K562 (cell line): Measurements from ENCODE around the gene DCLK3. TPM values are rescaled to one million over a fixed set of nuclear protein-coding genes. Genes with fewer than 3 reads are reported as not detected.

Source experiments
- ATAC-seq: fragments of 200-7000 bp; cut with Tn5 transposase; 3 replicates; pipeline ENCODE4 v1.9.1; 2020; ENCODE audit warnings: moderate library complexity
- BruUV-seq: library from RNA; stranded (reverse); fragments of 400-500 nt; replicated peaks from 2 replicates; lab custom pipeline; 2021; lab: Mats Ljungman, UMichigan
- CTCF ChIA-PET: fragments of 300-600 bp; formaldehyde crosslinking; extraction: SDS; loops from one replicate; lab custom pipeline; 2021; ENCODE audit warnings: low intra/inter-chr PET ratio; lab: Yijun Ruan, JAX
- POLR2A ChIA-PET: fragments of 300-600, 350-650 bp; sonication (Branson Sonifier 250); formaldehyde crosslinking; extraction: SDS; loops from one replicate; lab custom pipeline; 2021; ENCODE audit warnings: antibody characterized with exemption, inconsistent platforms; lab: Yijun Ruan, JAX
- DNase-seq, 4 experiments: peaks; one replicate each; pipeline versions ENCODE4 v3.0.0 to v3.0.0-alpha.2; 2011 to 2018; ENCODE audit warnings: low spot score in 3 of 4, mixed read lengths in 3 of 4; ENCODE audit errors: extremely low read depth in 1 of 4
- FAIRE-seq: peaks from 2 replicates; lab custom pipeline; 2011; peaks lifted over from hg19 to GRCh38; lab: Jason Lieb, UNC
- H2AFZ ChIP-seq: 2 replicates; pipeline ENCODE4 v1.6.0; 2011; ENCODE audit warnings: low read depth, low read length, control low read depth, inconsistent platforms
- H3K27ac ChIP-seq: fragments of 200-600 bp; 3 replicates; pipeline ENCODE4 v1.8.0; 2011; ENCODE audit warnings: low read depth, mild to moderate bottlenecking, control low read depth, inconsistent platforms, low read length, moderate library complexity, mixed read lengths; ENCODE audit errors: extremely low read depth
- H3K27me3 ChIP-seq, 2 experiments: fragments of 300-600 bp in 1 of 2; 2 replicates in 1 of 2; 3 replicates in 1 of 2; pipeline versions ENCODE4 v1.6.0 to v1.8.0; 2011; ENCODE audit warnings: inconsistent platforms in 2 of 2, low read length in 2 of 2, mild to moderate bottlenecking in 1 of 2, mixed read lengths in 1 of 2, moderate library complexity in 1 of 2; ENCODE audit not compliant: control insufficient read depth in 2 of 2, insufficient read depth in 2 of 2
- H3K36me3 ChIP-seq: fragments of 300-600 bp; 3 replicates; pipeline ENCODE4 v1.8.0; 2011; ENCODE audit warnings: mild to moderate bottlenecking, low read length, inconsistent platforms; ENCODE audit not compliant: control insufficient read depth, insufficient read depth
- H3K4me1 ChIP-seq, 2 experiments: fragments of 200-600 bp in 1 of 2; replicated peaks in 1 of 2; 2 replicates in 1 of 2; 3 replicates in 1 of 2; pipeline versions ENCODE4 v1.5.1 to v1.8.0; 2011; ENCODE audit warnings: inconsistent platforms in 2 of 2, low read length in 2 of 2, mild to moderate bottlenecking in 1 of 2, mixed read lengths in 1 of 2, moderate library complexity in 1 of 2; ENCODE audit not compliant: control insufficient read depth in 2 of 2, insufficient read depth in 2 of 2
- H3K4me2 ChIP-seq: 2 replicates; pipeline ENCODE4 v1.6.1; 2011; ENCODE audit warnings: low read length, control low read depth, inconsistent platforms, mixed read lengths; ENCODE audit not compliant: insufficient read depth
- H3K4me3 ChIP-seq: fragments of 200-600 bp; sonication (generic), shearing (Covaris generic); 2 replicates; pipeline ENCODE4 v1.5.1; 2016; ENCODE audit warnings: control low read depth, inconsistent platforms
- H3K79me2 ChIP-seq: fragments of 200-600 bp; 3 replicates; pipeline ENCODE4 v1.8.0; 2011; ENCODE audit warnings: low read length, inconsistent platforms; ENCODE audit not compliant: control insufficient read depth, insufficient read depth
- H3K9ac ChIP-seq, 2 experiments: 2 replicates each; pipeline versions ENCODE4 v1.6.0 to v1.6.1; 2011; ENCODE audit warnings: low read depth in 2 of 2, low read length in 2 of 2, control low read depth in 1 of 2, inconsistent platforms in 1 of 2, mild to moderate bottlenecking in 1 of 2, mixed read lengths in 1 of 2; ENCODE audit not compliant: insufficient read depth in 1 of 2
- H3K9me1 ChIP-seq: one replicate; pipeline ENCODE4 v1.6.0; 2011; ENCODE audit warnings: inconsistent platforms, mild to moderate bottlenecking, low read length, moderate library complexity; ENCODE audit not compliant: control insufficient read depth, insufficient read depth
- H3K9me3 ChIP-seq: replicated peaks from 2 replicates; pipeline ENCODE4 v1.5.1; 2011; ENCODE audit warnings: low read depth, low read length, inconsistent platforms; ENCODE audit not compliant: control insufficient read depth, insufficient read depth
- H4K20me1 ChIP-seq: replicated peaks from 2 replicates; pipeline ENCODE4 v1.6.1; 2011; ENCODE audit warnings: low read length, inconsistent platforms, mixed read lengths; ENCODE audit not compliant: control insufficient read depth, insufficient read depth
- CBFA2T3 ChIP-seq: fragments of 450-650 bp; IDR thresholded peaks from 2 replicates; pipeline ENCODE4 v1.6.1; 2017
- CEBPG ChIP-seq, 3 experiments: fragments of 200-800 bp in 1 of 3; sonication (Bioruptor generic) in 1 of 3; sonication (generic) in 1 of 3; formaldehyde crosslinking in 1 of 3; IDR thresholded peaks in 2 of 3; conservative IDR thresholded peaks in 1 of 3; 2 replicates each; pipeline versions ENCODE4 v1.6.1 to v1.8.0; 2016 to 2022; ENCODE audit warnings: missing compliant biosample characterization in 2 of 3, missing genetic modification characterization in 2 of 3, mild to moderate bottlenecking in 1 of 3, missing genetic modification reagents in 1 of 3
- FOS ChIP-seq: IDR thresholded peaks from 3 replicates; pipeline ENCODE4 v1.6.1; 2011; ENCODE audit not compliant: insufficient read length; ENCODE audit errors: extremely low read depth
- FOSL1 ChIP-seq: fragments of 200-800 bp; sonication (Bioruptor generic); conservative IDR thresholded peaks from 2 replicates; pipeline ENCODE4 v1.6.1; 2016; ENCODE audit warnings: missing genetic modification characterization, missing compliant biosample characterization
- NFIX ChIP-seq: fragments of 250-450 bp; sonication (Bioruptor Pico); IDR thresholded peaks from 2 replicates; pipeline ENCODE4 v1.4.0; 2020; ENCODE audit warnings: low read depth, mild to moderate bottlenecking, moderate library complexity
- PHF21A ChIP-seq: fragments of 450-650 bp; IDR thresholded peaks from 2 replicates; pipeline ENCODE4 v1.6.1; 2017; ENCODE audit warnings: low read depth, borderline replicate concordance
- SOX6 ChIP-seq: fragments of 450-650 bp; IDR thresholded peaks from 2 replicates; pipeline ENCODE4 v1.6.1; 2014; ENCODE audit warnings: mild to moderate bottlenecking
- TAF9B ChIP-seq: fragments of 450-650 bp; IDR thresholded peaks from 2 replicates; pipeline ENCODE4 v1.6.1; 2018; ENCODE audit warnings: mild to moderate bottlenecking; ENCODE audit not compliant: partially characterized antibody
- TEAD1 ChIP-seq, 2 experiments: fragments of 450-650 bp in 1 of 2; sonication (generic) in 1 of 2; formaldehyde crosslinking; IDR thresholded peaks; 2 replicates each; pipeline versions ENCODE4 v1.4.0 to v1.8.0; 2020 to 2022; ENCODE audit warnings: mild to moderate bottlenecking in 2 of 2, missing genetic modification reagents in 1 of 2
- ZNF512 ChIP-seq: IDR thresholded peaks from 2 replicates; pipeline ENCODE4 v1.6.1; 2016; ENCODE audit warnings: missing genetic modification characterization, missing compliant biosample characterization
- ZNF766 ChIP-seq: fragments of 200-800 bp; sonication (Bioruptor generic); conservative IDR thresholded peaks from 2 replicates; pipeline ENCODE4 v1.6.1; 2016; ENCODE audit warnings: missing genetic modification characterization, missing compliant biosample characterization
- WGBS: fragments of 100-300 bp; shearing (Covaris generic); methylation state at CpG from one replicate; pipeline ENCODE4 v1.1.6; 2016; ENCODE audit warnings: low coverage, mixed read lengths; ENCODE audit not compliant: insufficient coverage; ENCODE audit errors: missing lambda C conversion rate; 5-methylcytosine and 5-hydroxymethylcytosine counted together
- in situ Hi-C: fragments of 300-500 bp; cut with MboI; formaldehyde crosslinking; loops from 4 replicates; pipeline ENCODE4 v1.15.0; 2018; ENCODE audit warnings: inconsistent platforms, mixed read lengths
- intact Hi-C: fragments of 100-400 bp; cut with micrococcal nuclease; formaldehyde crosslinking; loops from 2 replicates; pipeline ENCODE4 v1.14.2; 2022
- polyA plus RNA-seq, 8 experiments: library from polyadenylated mRNA; depleted of rRNA in 4 of 8; stranded (reverse) in 5 of 8; unstranded in 3 of 8; fragments of >200 nt; fragmentation: Nextera tagmentation in 2 of 8; fragmentation: Illumina TruSeq in 1 of 8; extraction: Ambion mirVana in 2 of 8; extraction: Trizol in 1 of 8; gene quantifications; 2 replicates each; pipeline versions ENCODE4 v1.2.1 to v1.2.3, GENCODE V29; 2011 to 2014; ENCODE audit warnings: inconsistent platforms in 1 of 8, missing spikeins in 1 of 8
- total RNA-seq, 7 experiments: library from RNA; depleted of rRNA in 6 of 7; stranded (reverse); fragments of >200 nt in 6 of 7; fragmentation: Illumina TruSeq in 2 of 7; extraction: Trizol in 2 of 7; gene quantifications; 2 replicates each; pipeline versions ENCODE4 v1.2.1 to v1.2.3, GENCODE V29; 2011 to 2021; ENCODE audit warnings: low replicate concordance in 1 of 7
- TF ChIP-seq, protein P1 (sequence below): sonication (generic); IDR thresholded peaks from 2 replicates; pipeline ENCODE4 v1.6.1; 2016

Gene DCLK3
- total and polyA plus RNA-seq, 9 of the 15 experiments (the other 6 are each of a cell fraction or from before 2014, with no cell fraction given) = not detected

GRCh38 chr3:36736301-36736700, 28.1 kb downstream of the DCLK3 start:
- intact Hi-C loops (no loop called here), in situ Hi-C loops (loop anchor here (10.0 to 25.0 kb wide), 3 partner anchors 126 to 478 kb away; no protein-coding TSS in a partner anchor)
- H3K36me3 ChIP-seq = no peaks in the 10 kb centered on the region
- no peak overlapping the region for H3K9ac ChIP-seq
- no peak overlapping the region for H3K4me3 ChIP-seq
- no peaks in the 10 kb centered on the region for H3K9me1 ChIP-seq
- no peaks in the 10 kb centered on the region for H4K20me1 ChIP-seq
- FAIRE-seq (no peak), DNase-seq (no peak), ATAC-seq (no peak)
- H3K9me3 ChIP-seq = no peaks in the 10 kb centered on the region
- no TSS peak for BruUV-seq
- peaks cover 0 to 10% of the 10 kb centered on the region in 2 experiments; a peak in 3 of 5 replicates for H3K4me1 ChIP-seq
- 0% methylated on average over 1 of the region's 1 CpG for WGBS
- H3K79me2 ChIP-seq = no peaks in the 10 kb centered on the region
- no peak overlapping the region for H3K4me2 ChIP-seq
- TF ChIP-seq ZNF512 = no peak
- no peak for TF ChIP-seq FOS
- TF ChIP-seq CBFA2T3 = peak; percentile 22; the same call in 1 of the 2 replicates
- TF ChIP-seq PHF21A = no peak
- TF ChIP-seq CEBPG (CRISPR knock-in tag; IDR thresholded peaks at IDR 0.05) = no peak
- peak in 1 of 2 experiments; percentile 66; a peak in 2 of 4 replicates for TF ChIP-seq CEBPG (tag; conservative IDR thresholded peaks at IDR 0.05 in 1 of 2, IDR thresholded peaks at IDR 0.05 in 1 of 2)
- TF ChIP-seq TEAD1 (CRISPR knock-in tag; IDR thresholded peaks at IDR 0.05) = peak in 1 of 2 experiments; percentile 44; a peak in 1 of 4 replicates
- no peak for TF ChIP-seq NFIX
- TF ChIP-seq SOX6 = peak; percentile 57; the same call in 1 of the 2 replicates
- TF ChIP-seq FOSL1 (tag) = peak; percentile 25; the same call in 1 of the 2 replicates
- TF ChIP-seq ZNF766 (CRISPR knock-in tag) = peak; percentile 72
- no peak for TF ChIP-seq TAF9B
- TF ChIP-seq, protein P1, sequence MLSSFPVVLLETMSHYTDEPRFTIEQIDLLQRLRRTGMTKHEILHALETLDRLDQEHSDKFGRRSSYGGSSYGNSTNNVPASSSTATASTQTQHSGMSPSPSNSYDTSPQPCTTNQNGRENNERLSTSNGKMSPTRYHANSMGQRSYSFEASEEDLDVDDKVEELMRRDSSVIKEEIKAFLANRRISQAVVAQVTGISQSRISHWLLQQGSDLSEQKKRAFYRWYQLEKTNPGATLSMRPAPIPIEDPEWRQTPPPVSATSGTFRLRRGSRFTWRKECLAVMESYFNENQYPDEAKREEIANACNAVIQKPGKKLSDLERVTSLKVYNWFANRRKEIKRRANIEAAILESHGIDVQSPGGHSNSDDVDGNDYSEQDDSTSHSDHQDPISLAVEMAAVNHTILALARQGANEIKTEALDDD = no peak
- H3K27ac ChIP-seq = no peak overlapping the region
- no peak overlapping the region for H2AFZ ChIP-seq
- H3K27me3 ChIP-seq = peaks cover 7 to 24% of the 10 kb centered on the region in 2 experiments; a peak in 4 of 5 replicates
- ChIA-PET CTCF (no interaction called here), POLR2A (no interaction called here)
